K562 (cell line): ENCODE results near the gene ADGRE2. TPM values are rescaled to one million over a fixed set of nuclear protein-coding genes. Genes with fewer than 3 reads are reported as not detected.

Experiments
- ATAC-seq: fragments of 200-7000 bp; cut with Tn5 transposase; 3 replicates; pipeline ENCODE4 v1.9.1; 2020; ENCODE audit warnings: moderate library complexity
- BruUV-seq: library from RNA; stranded (reverse); fragments of 400-500 nt; replicated peaks from 2 replicates; lab custom pipeline; 2021; lab: Mats Ljungman, UMichigan
- CTCF ChIA-PET: fragments of 300-600 bp; formaldehyde crosslinking; extraction: SDS; loops from one replicate; lab custom pipeline; 2021; ENCODE audit warnings: low intra/inter-chr PET ratio; lab: Yijun Ruan, JAX
- POLR2A ChIA-PET: fragments of 300-600, 350-650 bp; sonication (Branson Sonifier 250); formaldehyde crosslinking; extraction: SDS; loops from one replicate; lab custom pipeline; 2021; ENCODE audit warnings: antibody characterized with exemption, inconsistent platforms; lab: Yijun Ruan, JAX
- DNase-seq, 4 experiments: peaks; one replicate each; pipeline versions ENCODE4 v3.0.0 to v3.0.0-alpha.2; 2011 to 2018; ENCODE audit warnings: low spot score in 3 of 4, mixed read lengths in 3 of 4; ENCODE audit errors: extremely low read depth in 1 of 4
- FAIRE-seq: peaks from 2 replicates; lab custom pipeline; 2011; peaks lifted over from hg19 to GRCh38; lab: Jason Lieb, UNC
- H2AFZ ChIP-seq: 2 replicates; pipeline ENCODE4 v1.6.0; 2011; ENCODE audit warnings: low read depth, low read length, control low read depth, inconsistent platforms
- H3K27ac ChIP-seq: fragments of 200-600 bp; 3 replicates; pipeline ENCODE4 v1.8.0; 2011; ENCODE audit warnings: low read depth, mild to moderate bottlenecking, control low read depth, inconsistent platforms, low read length, moderate library complexity, mixed read lengths; ENCODE audit errors: extremely low read depth
- H3K27me3 ChIP-seq, 2 experiments: fragments of 300-600 bp in 1 of 2; 2 replicates in 1 of 2; 3 replicates in 1 of 2; pipeline versions ENCODE4 v1.6.0 to v1.8.0; 2011; ENCODE audit warnings: inconsistent platforms in 2 of 2, low read length in 2 of 2, mild to moderate bottlenecking in 1 of 2, mixed read lengths in 1 of 2, moderate library complexity in 1 of 2; ENCODE audit not compliant: control insufficient read depth in 2 of 2, insufficient read depth in 2 of 2
- H3K36me3 ChIP-seq: fragments of 300-600 bp; 3 replicates; pipeline ENCODE4 v1.8.0; 2011; ENCODE audit warnings: mild to moderate bottlenecking, low read length, inconsistent platforms; ENCODE audit not compliant: control insufficient read depth, insufficient read depth
- H3K4me1 ChIP-seq, 2 experiments: fragments of 200-600 bp in 1 of 2; replicated peaks in 1 of 2; 2 replicates in 1 of 2; 3 replicates in 1 of 2; pipeline versions ENCODE4 v1.5.1 to v1.8.0; 2011; ENCODE audit warnings: inconsistent platforms in 2 of 2, low read length in 2 of 2, mild to moderate bottlenecking in 1 of 2, mixed read lengths in 1 of 2, moderate library complexity in 1 of 2; ENCODE audit not compliant: control insufficient read depth in 2 of 2, insufficient read depth in 2 of 2
- H3K4me2 ChIP-seq: 2 replicates; pipeline ENCODE4 v1.6.1; 2011; ENCODE audit warnings: low read length, control low read depth, inconsistent platforms, mixed read lengths; ENCODE audit not compliant: insufficient read depth
- H3K4me3 ChIP-seq: fragments of 200-600 bp; sonication (generic), shearing (Covaris generic); 2 replicates; pipeline ENCODE4 v1.5.1; 2016; ENCODE audit warnings: control low read depth, inconsistent platforms
- H3K79me2 ChIP-seq: fragments of 200-600 bp; 3 replicates; pipeline ENCODE4 v1.8.0; 2011; ENCODE audit warnings: low read length, inconsistent platforms; ENCODE audit not compliant: control insufficient read depth, insufficient read depth
- H3K9ac ChIP-seq, 2 experiments: 2 replicates each; pipeline versions ENCODE4 v1.6.0 to v1.6.1; 2011; ENCODE audit warnings: low read depth in 2 of 2, low read length in 2 of 2, control low read depth in 1 of 2, inconsistent platforms in 1 of 2, mild to moderate bottlenecking in 1 of 2, mixed read lengths in 1 of 2; ENCODE audit not compliant: insufficient read depth in 1 of 2
- H3K9me1 ChIP-seq: one replicate; pipeline ENCODE4 v1.6.0; 2011; ENCODE audit warnings: inconsistent platforms, mild to moderate bottlenecking, low read length, moderate library complexity; ENCODE audit not compliant: control insufficient read depth, insufficient read depth
- H3K9me3 ChIP-seq: replicated peaks from 2 replicates; pipeline ENCODE4 v1.5.1; 2011; ENCODE audit warnings: low read depth, low read length, inconsistent platforms; ENCODE audit not compliant: control insufficient read depth, insufficient read depth
- H4K20me1 ChIP-seq: replicated peaks from 2 replicates; pipeline ENCODE4 v1.6.1; 2011; ENCODE audit warnings: low read length, inconsistent platforms, mixed read lengths; ENCODE audit not compliant: control insufficient read depth, insufficient read depth
- ARID1B ChIP-seq: fragments of 450-650 bp; IDR thresholded peaks from 2 replicates; pipeline ENCODE4 v1.6.1; 2016; ENCODE audit warnings: antibody characterized with exemption, mild to moderate bottlenecking, inconsistent platforms
- BCLAF1 ChIP-seq, 2 experiments: fragments of 450-650 bp in 1 of 2; IDR thresholded peaks; 2 replicates each; pipeline ENCODE4 v1.6.1; 2011 to 2017; ENCODE audit warnings: low read depth in 2 of 2, antibody characterized with exemption in 1 of 2, borderline replicate concordance in 1 of 2, low read length in 1 of 2, mild to moderate bottlenecking in 1 of 2, mixed read lengths in 1 of 2; ENCODE audit not compliant: control insufficient read depth in 1 of 2
- CBFA2T3 ChIP-seq: fragments of 450-650 bp; IDR thresholded peaks from 2 replicates; pipeline ENCODE4 v1.6.1; 2017
- MEIS2 ChIP-seq: fragments of 450-650 bp; IDR thresholded peaks from 2 replicates; pipeline ENCODE4 v1.6.1; 2014; ENCODE audit warnings: mild to moderate bottlenecking; ENCODE audit not compliant: partially characterized antibody
- MTA3 ChIP-seq: fragments of 450-650 bp; formaldehyde crosslinking; IDR thresholded peaks from 2 replicates; pipeline ENCODE4 v1.6.1; 2017; ENCODE audit warnings: mild to moderate bottlenecking, borderline replicate concordance
- TCF3 ChIP-seq: sonication (generic); formaldehyde crosslinking; IDR thresholded peaks from 2 replicates; pipeline ENCODE4 v1.4.0; 2020; ENCODE audit warnings: mild to moderate bottlenecking, missing genetic modification reagents
- TEAD4 ChIP-seq, 2 experiments: sonication (generic) in 1 of 2; formaldehyde crosslinking in 1 of 2; IDR thresholded peaks; 2 replicates each; pipeline versions ENCODE4 v1.6.1 to v1.8.0; 2012 to 2022; ENCODE audit warnings: borderline replicate concordance in 1 of 2, inconsistent platforms in 1 of 2, low read length in 1 of 2, mild to moderate bottlenecking in 1 of 2, missing genetic modification reagents in 1 of 2
- VEZF1 ChIP-seq: fragments of 200-800 bp; sonication (Bioruptor generic); IDR thresholded peaks from 2 replicates; pipeline ENCODE4 v1.6.1; 2017; ENCODE audit warnings: missing genetic modification characterization, missing compliant biosample characterization
- WGBS: fragments of 100-300 bp; shearing (Covaris generic); methylation state at CpG from one replicate; pipeline ENCODE4 v1.1.6; 2016; ENCODE audit warnings: low coverage, mixed read lengths; ENCODE audit not compliant: insufficient coverage; ENCODE audit errors: missing lambda C conversion rate; 5-methylcytosine and 5-hydroxymethylcytosine counted together
- in situ Hi-C: fragments of 300-500 bp; cut with MboI; formaldehyde crosslinking; loops from 4 replicates; pipeline ENCODE4 v1.15.0; 2018; ENCODE audit warnings: inconsistent platforms, mixed read lengths
- intact Hi-C: fragments of 100-400 bp; cut with micrococcal nuclease; formaldehyde crosslinking; loops from 2 replicates; pipeline ENCODE4 v1.14.2; 2022
- polyA plus RNA-seq, 8 experiments: library from polyadenylated mRNA; depleted of rRNA in 4 of 8; stranded (reverse) in 5 of 8; unstranded in 3 of 8; fragments of >200 nt; fragmentation: Nextera tagmentation in 2 of 8; fragmentation: Illumina TruSeq in 1 of 8; extraction: Ambion mirVana in 2 of 8; extraction: Trizol in 1 of 8; gene quantifications; 2 replicates each; pipeline versions ENCODE4 v1.2.1 to v1.2.3, GENCODE V29; 2011 to 2014; ENCODE audit warnings: inconsistent platforms in 1 of 8, missing spikeins in 1 of 8
- total RNA-seq, 7 experiments: library from RNA; depleted of rRNA in 6 of 7; stranded (reverse); fragments of >200 nt in 6 of 7; fragmentation: Illumina TruSeq in 2 of 7; extraction: Trizol in 2 of 7; gene quantifications; 2 replicates each; pipeline versions ENCODE4 v1.2.1 to v1.2.3, GENCODE V29; 2011 to 2021; ENCODE audit warnings: low replicate concordance in 1 of 7

ADGRE2 gene
- total and polyA plus RNA-seq, 9 of the 15 experiments (the other 6 are each of a cell fraction or from before 2014, with no cell fraction given), result 4.3 to 17.3 (median 9.8) TPM

GRCh38 chr19:14818588-14818987 is 40.2 kb upstream of the ADGRE2 start:
- H3K9me1 ChIP-seq, result no peaks in the 10 kb centered on the region
- under 1% methylated on average over 8 of the region's 8 CpGs for WGBS
- CTCF ChIA-PET, result no interaction called here

More at GRCh38 chr19:14818588-14818987, 40.2 kb upstream of the ADGRE2 start:
- in situ Hi-C loops (no loop called here), intact Hi-C loops (no loop called here)
- TF ChIP-seq TEAD4 (IDR thresholded peaks at IDR 0.05; ENCODE audit: low read length) (peak; percentile 66; the same call in 1 of the 2 replicates), TEAD4 (CRISPR knock-in tag; IDR thresholded peaks at IDR 0.05; ENCODE audit: borderline replicate concordance) (no peak), ARID1B (peak; percentile 45; the same call in 1 of the 2 replicates), MEIS2 (peak; percentile 45), TCF3 (peak; percentile 50), CBFA2T3 (peak; percentile 37), VEZF1 (CRISPR knock-in tag) (0 out of 2 replicates have a peak, but pooled peaks have one; percentile 17), MTA3 (no peak), BCLAF1 (IDR thresholded peaks at IDR 0.05; ENCODE audit: borderline replicate concordance in 1 of 2, control insufficient read depth in 1 of 2, low read depth in 2 of 2, low read length in 1 of 2) (no peak)
- H3K27me3 ChIP-seq, result peaks cover 6 to 13% of the 10 kb centered on the region in 2 experiments; a peak in 2 of 5 replicates
- no peak overlapping the region for H3K4me2 ChIP-seq
- H3K36me3 ChIP-seq, result no peaks in the 10 kb centered on the region
- no peak for DNase-seq
- ATAC-seq, result no peak
- no peaks in the 10 kb centered on the region for H4K20me1 ChIP-seq
- no TSS peak for BruUV-seq
- H3K4me1 ChIP-seq, result peaks cover 3 to 6% of the 10 kb centered on the region in 2 experiments; a peak in 2 of 5 replicates
- H2AFZ ChIP-seq, result no peak overlapping the region
- H3K4me3 ChIP-seq, result no peak overlapping the region
- H3K79me2 ChIP-seq, result no peaks in the 10 kb centered on the region
- H3K9me3 ChIP-seq, result no peaks in the 10 kb centered on the region
- POLR2A ChIA-PET, result no interaction called here
- no peak overlapping the region for H3K9ac ChIP-seq
- FAIRE-seq, result no peak
- no peak overlapping the region for H3K27ac ChIP-seq
